ENCODE results near the gene CFAP221. TPM values are rescaled to one million over a fixed set of nuclear protein-coding genes. Genes with fewer than 3 reads are reported as not detected.

The CFAP221 gene
- total RNA-seq, 2 experiments from 2014 or later: not detected

DNA sequence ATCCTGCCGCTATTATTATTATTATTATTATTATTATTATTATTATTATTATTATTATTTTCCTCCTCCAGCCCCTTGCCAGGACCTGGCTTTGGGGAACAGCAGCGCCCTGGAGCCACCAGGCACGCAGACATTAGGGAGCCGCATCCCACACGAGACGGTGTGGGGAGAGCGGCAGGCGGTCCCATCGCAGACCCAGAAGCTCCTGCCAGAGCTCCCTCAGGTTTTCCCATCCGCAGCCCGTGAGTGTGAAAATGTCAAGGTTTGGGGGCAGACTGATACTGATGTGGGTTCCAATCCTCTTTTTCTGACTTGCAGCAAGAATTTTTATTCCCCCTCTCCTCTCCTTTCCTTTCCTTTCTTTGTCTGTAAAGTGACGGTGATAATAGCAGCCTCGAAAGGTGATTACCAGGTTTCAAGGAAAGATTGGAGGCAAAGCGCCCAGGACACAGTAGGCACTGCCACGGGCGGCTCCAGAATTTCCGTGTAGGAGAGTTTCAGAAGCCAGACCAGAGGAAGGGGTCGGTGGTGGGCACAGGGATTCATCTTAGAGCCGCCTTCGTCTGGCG lies 20.8 kb upstream of the CFAP221 start:
- POLR2A ChIA-PET: no interaction called here
- Histone ChIP-seq H3K9me3 (ENCODE audit: low read length) (no peaks in the 10 kb centered on the region), H3K36me3 (ENCODE audit: insufficient read depth, low read length) (no peaks in the 10 kb centered on the region), H3K79me2 (ENCODE audit: insufficient read depth, low read depth, low read length) (no peaks in the 10 kb centered on the region), H3K4me1 (ENCODE audit: insufficient read depth, low read length, poor library complexity, severe bottlenecking) (no peaks in the 10 kb centered on the region), H3K27ac (ENCODE audit: low read depth, low read length, poor library complexity, severe bottlenecking) (no peak overlapping the region), H2AFZ (ENCODE audit: low read length) (no peak overlapping the region), H3K9me2 (ENCODE audit: insufficient read depth, low read length) (no peaks in the 10 kb centered on the region), H4K20me1 (ENCODE audit: insufficient read depth, low read length) (no peaks in the 10 kb centered on the region), H3K4me3 (ENCODE audit: low read depth, low read length, poor library complexity, severe bottlenecking) (no peak overlapping the region), H3K4me2 (ENCODE audit: low read length) (no peak overlapping the region)
- no TSS peak for BruUV-seq (replicated peaks)
- TF ChIP-seq EZH2phosphoT487 (IDR thresholded peaks at IDR 0.05; ENCODE audit: borderline replicate concordance, low read depth, low read length): no peak
- TF ChIP-seq CTCF (conservative IDR thresholded peaks at IDR 0.05; ENCODE audit: low read length): no peak
- intact Hi-C loops (cut with micrococcal nuclease; ENCODE audit: unreplicated experiment): no loop called here
- no peak for DNase-seq (ENCODE audit: low spot score)
- CTCF ChIA-PET (ENCODE audit: unreplicated experiment): no interaction called here

DNA sequence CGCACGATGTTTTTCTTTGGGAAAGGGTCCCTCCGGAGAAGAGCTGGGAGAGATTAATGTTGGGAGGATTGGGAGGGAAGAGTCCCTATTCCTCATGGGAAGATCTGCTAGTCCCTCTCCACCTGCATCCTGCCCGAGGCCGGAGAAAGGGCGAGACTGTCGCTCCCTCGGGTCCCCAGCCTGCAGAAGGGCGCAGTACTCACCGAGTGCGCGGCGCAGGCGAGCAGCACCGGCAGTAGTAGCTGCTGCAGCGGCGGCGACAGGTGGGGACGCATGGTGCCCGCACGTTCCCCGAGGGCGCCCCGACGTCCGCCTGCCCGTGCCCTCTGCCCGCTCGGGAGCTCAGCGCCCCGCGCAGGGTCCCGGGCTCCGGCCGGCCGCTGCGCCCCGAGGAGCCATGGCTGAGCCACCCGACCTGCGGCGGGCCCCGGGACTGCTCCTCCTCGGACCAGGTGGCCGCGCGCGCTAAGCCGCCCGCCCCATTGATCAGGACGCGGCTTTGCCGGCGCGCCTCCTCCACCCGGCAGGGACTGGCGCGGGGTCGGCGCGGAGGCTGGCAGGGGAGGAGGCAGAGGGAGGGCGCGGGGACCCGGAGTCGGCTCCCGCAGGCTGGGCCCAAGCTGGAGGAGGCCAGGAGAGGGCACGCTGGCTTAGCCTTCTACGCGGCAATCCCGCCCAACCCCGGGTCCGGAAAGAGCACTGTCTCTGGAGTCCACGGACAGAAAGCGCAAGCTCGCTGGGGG lies 20.1 kb upstream of the CFAP221 start, which contains the start of gene SCTR:
SCTR (minus strand) TSS at position 532 of the 743 bp plus-strand sequence; CDS start at position 275, 257 bp downstream.
- H3K4me3 ChIP-seq (ENCODE audit: low read depth, low read length, poor library complexity, severe bottlenecking): no peak within 1 kb of the TSS
- no peak for TF ChIP-seq EZH2phosphoT487 (IDR thresholded peaks at IDR 0.05; ENCODE audit: borderline replicate concordance, low read depth, low read length)
- TF ChIP-seq CTCF (conservative IDR thresholded peaks at IDR 0.05; ENCODE audit: low read length): no peak
- H3K79me2 ChIP-seq (ENCODE audit: insufficient read depth, low read depth, low read length): no peaks in the 10 kb centered on the region
- no peaks in the 10 kb centered on the region for H3K4me1 ChIP-seq (ENCODE audit: insufficient read depth, low read length, poor library complexity, severe bottlenecking)
- H4K20me1 ChIP-seq (ENCODE audit: insufficient read depth, low read length): no peaks in the 10 kb centered on the region
- POLR2A ChIA-PET: no interaction called here
- no peak within 1 kb of the TSS for H2AFZ ChIP-seq (ENCODE audit: low read length)
- no peaks in the 10 kb centered on the region for H3K9me3 ChIP-seq (ENCODE audit: low read length)
- no TSS peak for BruUV-seq (replicated peaks)
- DNase-seq (ENCODE audit: low spot score): no peak
- H3K9me2 ChIP-seq (ENCODE audit: insufficient read depth, low read length): no peaks in the 10 kb centered on the region
- intact Hi-C loops (cut with micrococcal nuclease; ENCODE audit: unreplicated experiment): no loop called here
- H3K27ac ChIP-seq (ENCODE audit: low read depth, low read length, poor library complexity, severe bottlenecking): no peak within 1 kb of the TSS
- no peak within 1 kb of the TSS for H3K4me2 ChIP-seq (ENCODE audit: low read length)
- CTCF ChIA-PET (ENCODE audit: unreplicated experiment): no interaction called here
- H3K36me3 ChIP-seq (ENCODE audit: insufficient read depth, low read length): no peaks in the 10 kb centered on the region

DNA sequence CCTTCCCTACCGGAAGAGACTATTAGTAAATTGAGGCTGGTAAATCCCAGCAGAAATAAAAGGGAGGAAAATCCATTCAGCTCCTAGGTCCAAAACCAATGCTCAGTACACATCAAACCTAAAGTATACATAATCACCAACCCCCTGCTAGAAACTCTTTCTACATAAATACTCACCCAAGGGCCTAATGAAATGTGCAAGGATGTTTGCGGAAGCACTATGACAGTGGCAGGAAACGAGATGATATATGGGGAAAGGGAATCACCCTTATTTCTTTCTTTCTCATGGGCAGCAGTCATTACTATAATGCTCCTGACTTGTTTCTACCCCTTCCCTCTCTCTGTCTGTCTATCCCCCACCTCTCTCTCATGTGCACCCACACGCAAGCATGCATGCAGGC lies 18.6 kb upstream of the CFAP221 start:
- POLR2A ChIA-PET: interaction anchor here (0.9 kb wide), 1 partner anchor 9 kb away, joined by 3 read pairs; no protein-coding TSS in a partner anchor
- Histone ChIP-seq H3K4me3 (ENCODE audit: low read depth, low read length, poor library complexity, severe bottlenecking) (no peak overlapping the region), H3K4me1 (ENCODE audit: insufficient read depth, low read length, poor library complexity, severe bottlenecking) (no peaks in the 10 kb centered on the region), H3K36me3 (ENCODE audit: insufficient read depth, low read length) (no peaks in the 10 kb centered on the region), H4K20me1 (ENCODE audit: insufficient read depth, low read length) (no peaks in the 10 kb centered on the region), H3K27ac (ENCODE audit: low read depth, low read length, poor library complexity, severe bottlenecking) (no peak overlapping the region), H3K9me3 (ENCODE audit: low read length) (no peaks in the 10 kb centered on the region), H3K9me2 (ENCODE audit: insufficient read depth, low read length) (no peaks in the 10 kb centered on the region), H3K4me2 (ENCODE audit: low read length) (no peak overlapping the region), H3K79me2 (ENCODE audit: insufficient read depth, low read depth, low read length) (no peaks in the 10 kb centered on the region), H2AFZ (ENCODE audit: low read length) (no peak overlapping the region)
- intact Hi-C loops (cut with micrococcal nuclease; ENCODE audit: unreplicated experiment): no loop called here
- no peak for TF ChIP-seq EZH2phosphoT487 (IDR thresholded peaks at IDR 0.05; ENCODE audit: borderline replicate concordance, low read depth, low read length)
- no peak for TF ChIP-seq CTCF (conservative IDR thresholded peaks at IDR 0.05; ENCODE audit: low read length)
- BruUV-seq (replicated peaks): no TSS peak
- DNase-seq (ENCODE audit: low spot score): no peak
- CTCF ChIA-PET (ENCODE audit: unreplicated experiment): no interaction called here
